Colonic mucosa (tissue), 4 donors: Measurements from ENCODE around the gene PKD2. TPM values are rescaled to one million over a fixed set of nuclear protein-coding genes. Genes with fewer than 3 reads are reported as not detected.

ENCODE experiments used
- DNase-seq: peaks from one replicate; pipeline ENCODE4 v3.0.0-alpha.2; 2020
- H3K27ac ChIP-seq: fragments of 200-600 bp; one replicate; pipeline ENCODE4 v1.8.0; 2021
- H3K27me3 ChIP-seq: fragments of 200-600 bp; one replicate; pipeline ENCODE4 v1.8.0; 2021
- H3K36me3 ChIP-seq: fragments of 200-600 bp; one replicate; pipeline ENCODE4 v1.8.0; 2021
- H3K4me1 ChIP-seq: fragments of 200-600 bp; one replicate; pipeline ENCODE4 v1.8.0; 2021; ENCODE audit warnings: mild to moderate bottlenecking
- H3K4me3 ChIP-seq: fragments of 200-600 bp; one replicate; pipeline ENCODE4 v1.8.0; 2021
- H3K9ac ChIP-seq, 2 donors: one replicate each; pipeline ENCODE4 v1.7.0; 2013; ENCODE audit warnings: control low read depth in 2 of 2, low read depth in 2 of 2, low read length in 2 of 2
- H3K9me3 ChIP-seq: fragments of 200-600 bp; one replicate; pipeline ENCODE4 v1.8.0; 2021
- CTCF ChIP-seq: fragments of 200-600 bp; IDR thresholded peaks from one replicate; pipeline ENCODE4 v1.8.0; 2022; ENCODE audit warnings: antibody characterized with exemption, mild to moderate bottlenecking
- intact Hi-C: fragments of 100-400 bp; cut with DNase I; formaldehyde crosslinking; loops from one replicate; pipeline ENCODE4 v1.14.1; 2022
- total RNA-seq, 2 donors: library from RNA; stranded (reverse); fragmentation: NEBNext Ultra II Directional in 1 of 2; extraction: Animal tissue kit (Norgen Biotek cat#: 25700) in 1 of 2; gene quantifications; one replicate each; pipeline ENCODE4 v1.2.1, GENCODE V29; 2021
- donor health status: healthy.
- donor health status: DM: no; HTN: no; CAD: no.
- donor health status: DM: no; HTN: no; CAD: no.

Gene PKD2
- total RNA-seq, 2 donors from 2014 or later: 5.9 to 9.2 TPM

- TF ChIP-seq CTCF: no peak
- H3K4me1 ChIP-seq: no peaks in the 10 kb centered on the region
- H3K27ac ChIP-seq: peak overlapping the region; percentile 72
- peak overlapping the region; percentile 90 for H3K4me3 ChIP-seq
- no peaks in the 10 kb centered on the region for H3K27me3 ChIP-seq
- intact Hi-C loops: no loop called here
- no peak overlapping the region for H3K9ac ChIP-seq
- no peaks in the 10 kb centered on the region for H3K9me3 ChIP-seq
- no peaks in the 10 kb centered on the region for H3K36me3 ChIP-seq
- no peak for DNase-seq
These were observed 1.3 kb downstream of the PKD2 start for GRCh38 chr4:88008743-88009171.

- Histone ChIP-seq H3K9ac (no peak overlapping the region), H3K27ac (no peak overlapping the region), H3K36me3 (no peaks in the 10 kb centered on the region), H3K9me3 (no peaks in the 10 kb centered on the region), H3K27me3 (no peaks in the 10 kb centered on the region), H3K4me1 (no peaks in the 10 kb centered on the region), H3K4me3 (no peak overlapping the region)
- no peak for TF ChIP-seq CTCF
- intact Hi-C loops: no loop called here
- DNase-seq: no peak
These were observed 2.4 kb downstream of the PKD2 start for GRCh38 chr4:88009871-88010270.

GRCh38 chr4:88010966-88011365 is 3.5 kb downstream of the PKD2 start:
- H3K4me1 ChIP-seq: no peaks in the 10 kb centered on the region
- no peak for TF ChIP-seq CTCF
- H3K9ac ChIP-seq: no peak overlapping the region
- DNase-seq: no peak
- no peaks in the 10 kb centered on the region for H3K9me3 ChIP-seq
- H3K36me3 ChIP-seq: no peaks in the 10 kb centered on the region
- no peak overlapping the region for H3K4me3 ChIP-seq
- no peaks in the 10 kb centered on the region for H3K27me3 ChIP-seq
- H3K27ac ChIP-seq: no peak overlapping the region
- intact Hi-C loops: no loop called here

GRCh38 chr4:88012647-88013046 is 5.2 kb downstream of the PKD2 start:
- no peaks in the 10 kb centered on the region for H3K9me3 ChIP-seq
- no peak for DNase-seq
- no peaks in the 10 kb centered on the region for H3K4me1 ChIP-seq
- H3K36me3 ChIP-seq: no peaks in the 10 kb centered on the region
- no peak overlapping the region for H3K27ac ChIP-seq
- intact Hi-C loops: no loop called here
- no peak overlapping the region for H3K4me3 ChIP-seq
- no peak for TF ChIP-seq CTCF
- no peaks in the 10 kb centered on the region for H3K27me3 ChIP-seq
- no peak overlapping the region for H3K9ac ChIP-seq

GRCh38 chr4:88014386-88014905 is 7.0 kb downstream of the PKD2 start:
- no peaks in the 10 kb centered on the region for H3K4me1 ChIP-seq
- no peak for DNase-seq
- no peaks in the 10 kb centered on the region for H3K27me3 ChIP-seq
- no peak overlapping the region for H3K9ac ChIP-seq
- H3K4me3 ChIP-seq: no peak overlapping the region
- H3K9me3 ChIP-seq: no peaks in the 10 kb centered on the region
- H3K27ac ChIP-seq: no peak overlapping the region
- TF ChIP-seq CTCF: no peak
- no peaks in the 10 kb centered on the region for H3K36me3 ChIP-seq
- intact Hi-C loops: no loop called here
